GM12878 (cell line): Measurements from ENCODE around the gene MTFMT. TPM values are rescaled to one million over a fixed set of nuclear protein-coding genes. Genes with fewer than 3 reads are reported as not detected.

Source experiments
- ATAC-seq: fragments of 200-7000 bp; cut with Tn5 transposase; 3 replicates; pipeline ENCODE4 v1.9.1; 2020; ENCODE audit warnings: mild to moderate bottlenecking, moderate library complexity
- BruUV-seq: library from RNA; stranded (reverse); fragments of 400-500 nt; replicated peaks from 2 replicates; lab custom pipeline; 2021; lab: Mats Ljungman, UMichigan
- CTCF ChIA-PET: fragments of 300-600 bp; sonication (Branson Sonifier 250); formaldehyde crosslinking; extraction: SDS; loops from one replicate; lab custom pipeline; 2021; ENCODE audit warnings: inconsistent platforms; lab: Yijun Ruan, JAX
- POLR2A ChIA-PET: fragments of 350-600 bp; formaldehyde crosslinking; extraction: SDS; loops from one replicate; lab custom pipeline; 2021; ENCODE audit warnings: inconsistent platforms; lab: Charles Lee
- RAD21 ChIA-PET: fragments of 300-600 bp; sonication (Branson Sonifier 250); formaldehyde crosslinking; loops from one replicate; lab custom pipeline; 2023; ENCODE audit warnings: antibody characterized with exemption; ENCODE audit not compliant: unreplicated experiment; lab: Charles Lee
- SMC1A ChIA-PET: fragments of 300-600 bp; sonication (Branson Sonifier 250); formaldehyde crosslinking; loops from one replicate; lab custom pipeline; 2023; ENCODE audit not compliant: unreplicated experiment, uncharacterized antibody; lab: Charles Lee
- DNase-seq: peaks from one replicate; pipeline ENCODE4 v3.0.0-alpha.2; 2011; ENCODE audit warnings: low read depth, low spot score
- FAIRE-seq: peaks from 3 replicates; lab custom pipeline; 2011; peaks lifted over from hg19 to GRCh38; lab: Jason Lieb, UNC
- H2AFZ ChIP-seq: 2 replicates; pipeline ENCODE4 v1.6.0; 2011; ENCODE audit warnings: low read depth, low read length, control low read depth; ENCODE audit not compliant: control insufficient read depth
- H3K27ac ChIP-seq: 2 replicates; pipeline ENCODE4 v1.5.1; 2011; ENCODE audit warnings: control low read depth; ENCODE audit not compliant: control insufficient read depth, insufficient read depth
- H3K27me3 ChIP-seq, 2 experiments: replicated peaks in 1 of 2; 2 replicates each; pipeline versions ENCODE4 v1.6.0 to v1.6.1; 2011; ENCODE audit warnings: low read length in 1 of 2; ENCODE audit not compliant: control insufficient read depth in 2 of 2, insufficient read depth in 2 of 2
- H3K36me3 ChIP-seq, 2 experiments: 2 replicates each; pipeline ENCODE4 v1.5.1; 2011; ENCODE audit warnings: low read length in 1 of 2; ENCODE audit not compliant: control insufficient read depth in 2 of 2, insufficient read depth in 2 of 2
- H3K4me1 ChIP-seq: 2 replicates; pipeline ENCODE4 v1.6.1; 2011; ENCODE audit warnings: mild to moderate bottlenecking, low read length, moderate library complexity, mixed read lengths; ENCODE audit not compliant: control insufficient read depth, insufficient read depth
- H3K4me2 ChIP-seq: 2 replicates; pipeline ENCODE4 v1.6.0; 2011; ENCODE audit warnings: control low read depth; ENCODE audit not compliant: control insufficient read depth, insufficient read depth
- H3K4me3 ChIP-seq: fragments of 200-600 bp; sonication (generic); 2 replicates; pipeline ENCODE4 v1.5.1; 2016
- H3K79me2 ChIP-seq: 2 replicates; pipeline ENCODE4 v1.6.0; 2011; ENCODE audit warnings: low read length; ENCODE audit not compliant: control insufficient read depth, insufficient read depth
- H3K9ac ChIP-seq: 2 replicates; pipeline ENCODE4 v1.8.0; 2011; ENCODE audit warnings: low read length, control low read depth, mixed read lengths; ENCODE audit not compliant: control insufficient read depth, insufficient read depth
- H3K9me3 ChIP-seq: replicated peaks from 3 replicates; pipeline ENCODE4 v1.5.1; 2011; ENCODE audit warnings: mild to moderate bottlenecking, low read length; ENCODE audit not compliant: control insufficient read depth, insufficient read depth
- H4K20me1 ChIP-seq: 2 replicates; pipeline ENCODE4 v1.6.0; 2011; ENCODE audit not compliant: control insufficient read depth, insufficient read depth
- ATF2 ChIP-seq: IDR thresholded peaks from 2 replicates; pipeline ENCODE4 v1.6.1; 2012; ENCODE audit warnings: low read length, inconsistent platforms
- ATF3 ChIP-seq: IDR thresholded peaks from 2 replicates; pipeline ENCODE4 v1.6.1; 2011; ENCODE audit warnings: low read depth, mild to moderate bottlenecking, low read length, moderate library complexity, borderline replicate concordance; ENCODE audit errors: extremely low read depth
- BHLHE40 ChIP-seq, 2 experiments: fragments of 450-650 bp in 1 of 2; IDR thresholded peaks; 2 replicates each; pipeline ENCODE4 v1.6.1; 2011 to 2017; ENCODE audit warnings: low read depth in 2 of 2, borderline replicate concordance in 1 of 2, improper control_type of control experiment in 1 of 2, low read length in 1 of 2, mild to moderate bottlenecking in 1 of 2
- NFXL1 ChIP-seq: fragments of 450-650 bp; IDR thresholded peaks from 2 replicates; pipeline ENCODE4 v1.6.1; 2017; ENCODE audit warnings: antibody characterized with exemption, mild to moderate bottlenecking, borderline replicate concordance
- RAD21 ChIP-seq: IDR thresholded peaks from 2 replicates; pipeline ENCODE4 v1.6.1; 2011; ENCODE audit warnings: mild to moderate bottlenecking, low read depth, low read length, moderate library complexity; ENCODE audit not compliant: insufficient read depth
- RAD51 ChIP-seq: fragments of 450-650 bp; IDR thresholded peaks from 2 replicates; pipeline ENCODE4 v1.6.1; 2016; ENCODE audit warnings: moderate library complexity, mild to moderate bottlenecking, inconsistent platforms
- RBBP5 ChIP-seq: fragments of 200-600 bp; sonication (generic); conservative IDR thresholded peaks from 2 replicates; pipeline ENCODE4 v1.6.1; 2016
- SMC3 ChIP-seq: IDR thresholded peaks from 2 replicates; pipeline ENCODE4 v1.6.1; 2011; ENCODE audit warnings: low read length, improper control_type of control experiment, borderline replicate concordance
- USF1 ChIP-seq: IDR thresholded peaks from 2 replicates; pipeline ENCODE4 v1.6.1; 2011; ENCODE audit warnings: borderline replicate concordance, low read depth, mild to moderate bottlenecking, moderate library complexity, mixed read lengths, low read length; ENCODE audit not compliant: insufficient read depth; ENCODE audit errors: extremely low read length
- USF2 ChIP-seq: IDR thresholded peaks from 2 replicates; pipeline ENCODE4 v1.6.1; 2011; ENCODE audit warnings: low read depth, low read length, improper control_type of control experiment, borderline replicate concordance
- ZNF24 ChIP-seq: fragments of 450-650 bp; IDR thresholded peaks from 2 replicates; pipeline ENCODE4 v1.6.1; 2017; ENCODE audit warnings: antibody characterized with exemption, mild to moderate bottlenecking
- WGBS: methylation state at CpG from one replicate; pipeline ENCODE4 v1.1.6; 2016; ENCODE audit warnings: low lambda C conversion rate; ENCODE audit not compliant: insufficient replicate concordance, insufficient coverage; ENCODE audit errors: missing lambda C conversion rate; 5-methylcytosine and 5-hydroxymethylcytosine counted together
- in situ Hi-C: fragments of 300-500 bp; cut with MboI; formaldehyde crosslinking; loops from 9 replicates; pipeline ENCODE4 v1.14.3; 2018; ENCODE audit warnings: mixed read lengths
- intact Hi-C: fragments of 100-400 bp; cut with micrococcal nuclease; formaldehyde crosslinking; loops from one replicate; pipeline ENCODE4 v1.14.2; 2022; ENCODE audit not compliant: unreplicated experiment
- polyA plus RNA-seq, 11 experiments: library from polyadenylated mRNA; depleted of rRNA in 4 of 11; unstranded in 6 of 11; stranded (reverse) in 5 of 11; fragments of >200 nt; fragmentation: Nextera tagmentation in 4 of 11; fragmentation: Illumina TruSeq in 1 of 11; extraction: Ambion mirVana in 4 of 11; extraction: Trizol in 1 of 11; gene quantifications; 1 replicate in 1 of 11; 2 replicates in 10 of 11; pipeline versions ENCODE4 v1.2.1 to v1.2.3, GENCODE V29; 2011 to 2016; ENCODE audit warnings: inconsistent platforms in 2 of 11, missing spikeins in 2 of 11, low read depth in 1 of 11
- total RNA-seq, 4 experiments: library from RNA; depleted of rRNA in 3 of 4; stranded (reverse); fragments of >200 nt in 3 of 4; fragmentation: Illumina TruSeq in 1 of 4; extraction: Trizol in 1 of 4; gene quantifications; 2 replicates each; pipeline versions ENCODE4 v1.2.1 to v1.2.3, GENCODE V29; 2013 to 2021
- TF ChIP-seq, protein P1 (sequence below), 3 experiments: IDR thresholded peaks in 2 of 3; conservative IDR thresholded peaks in 1 of 3; 2 replicates each; pipeline ENCODE4 v1.5.1; 2011; ENCODE audit warnings: low read depth in 3 of 3, low read length in 3 of 3, mild to moderate bottlenecking in 3 of 3, control low read depth in 2 of 3, moderate library complexity in 2 of 3, inconsistent platforms in 1 of 3, mixed read lengths in 1 of 3; ENCODE audit not compliant: control insufficient read depth in 2 of 3, insufficient read depth in 1 of 3; ENCODE audit errors: extremely low read depth in 1 of 3

The MTFMT gene
- total and polyA plus RNA-seq, 10 of the 15 experiments (the other 5 are each of a cell fraction or from before 2014, with no cell fraction given) = 1.7 to 29.8 (median 17.4) TPM

DNA sequence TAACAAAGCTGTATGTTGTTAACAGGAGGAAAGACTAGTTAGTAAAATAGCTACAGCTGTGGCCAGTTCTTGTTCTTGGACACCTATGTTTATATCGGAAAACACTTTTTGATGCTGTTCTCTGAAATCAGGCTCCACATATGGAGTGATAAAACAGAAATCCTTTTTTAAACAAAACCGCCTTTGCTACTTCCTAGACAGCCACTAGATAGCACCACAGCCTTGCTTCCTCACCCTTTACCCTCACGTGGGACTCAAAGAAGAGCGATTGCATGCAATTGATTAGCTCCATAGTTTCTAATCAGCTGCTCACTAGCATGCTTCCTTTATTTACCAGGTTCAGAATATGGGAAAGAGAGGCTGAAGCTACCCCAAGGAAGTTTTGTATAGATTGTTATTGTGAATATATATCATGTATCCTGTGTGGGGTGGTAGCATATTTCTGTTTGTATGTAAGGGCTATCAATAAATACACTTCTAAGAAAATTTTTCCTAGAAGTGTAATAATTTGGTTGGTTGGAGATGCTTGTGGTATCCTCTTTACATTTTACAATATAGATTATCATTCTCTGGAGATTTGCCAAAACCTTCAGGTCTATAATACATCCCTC, 4.3 kb upstream of the MTFMT start:
- intact Hi-C loops (loop anchor here (1.0 to 5.0 kb wide), 4 partner anchors 45 to 301 kb away; no protein-coding TSS in a partner anchor), in situ Hi-C loops (no loop called here)
- peak; percentile 58 for ATAC-seq
- H3K36me3 ChIP-seq = no peaks in the 10 kb centered on the region
- no TSS peak for BruUV-seq
- peaks cover 7% of the 10 kb centered on the region for H3K79me2 ChIP-seq
- no peaks in the 10 kb centered on the region for H3K27me3 ChIP-seq
- 26% methylated on average over 4 of the region's 4 CpGs for WGBS
- H4K20me1 ChIP-seq = no peaks in the 10 kb centered on the region
- ChIA-PET SMC1A (interaction anchor here (0.6 to 2.8 kb wide), 20 partner anchors 8 to 302 kb away, joined by 3 to 28 read pairs (median 3); partner anchors contain the start of genes SLC51B and UBAP1L), RAD21 (interaction anchor here (0.6 to 2.2 kb wide), 18 partner anchors 10 to 1497 kb away, joined by 3 to 20 read pairs (median 4); partner anchors contain the start of genes CLPX, RNU5B-1 and SLC51B), CTCF (interaction anchor here (0.6 to 3.3 kb wide), 51 partner anchors 8 to 680 kb away, joined by 3 to 38 read pairs (median 4); partner anchors contain the start of genes CLPX, KBTBD13, PARP16 and RNU5B-1), POLR2A (interaction anchor here (0.5 to 1.0 kb wide), 6 partner anchors 13 to 901 kb away, joined by 3 to 4 read pairs (median 3); no protein-coding TSS in a partner anchor)
- no peak overlapping the region for H3K4me3 ChIP-seq
- H3K4me1 ChIP-seq = 0 out of 2 replicates have a peak, but pooled peaks cover 2% of the 10 kb centered on the region
- no peaks in the 10 kb centered on the region for H3K9me3 ChIP-seq
- TF ChIP-seq USF2 = peak; percentile 41; the same call in 1 of the 2 replicates
- peak; percentile 64 for TF ChIP-seq USF1
- TF ChIP-seq ATF2 = no peak
- TF ChIP-seq RAD51 = peak; percentile 84
- peak; percentile 57; the same call in 1 of the 2 replicates for TF ChIP-seq ATF3
- TF ChIP-seq BHLHE40 (IDR thresholded peaks at IDR 0.05; ENCODE audit: borderline replicate concordance in 1 of 2, low read depth in 2 of 2, low read length in 1 of 2) = peak; percentile 63 to 67; a peak in 3 of 4 replicates
- TF ChIP-seq RBBP5 = no peak
- peak; percentile 85 for TF ChIP-seq RAD21
- TF ChIP-seq NFXL1 = no peak
- TF ChIP-seq, protein P1, sequence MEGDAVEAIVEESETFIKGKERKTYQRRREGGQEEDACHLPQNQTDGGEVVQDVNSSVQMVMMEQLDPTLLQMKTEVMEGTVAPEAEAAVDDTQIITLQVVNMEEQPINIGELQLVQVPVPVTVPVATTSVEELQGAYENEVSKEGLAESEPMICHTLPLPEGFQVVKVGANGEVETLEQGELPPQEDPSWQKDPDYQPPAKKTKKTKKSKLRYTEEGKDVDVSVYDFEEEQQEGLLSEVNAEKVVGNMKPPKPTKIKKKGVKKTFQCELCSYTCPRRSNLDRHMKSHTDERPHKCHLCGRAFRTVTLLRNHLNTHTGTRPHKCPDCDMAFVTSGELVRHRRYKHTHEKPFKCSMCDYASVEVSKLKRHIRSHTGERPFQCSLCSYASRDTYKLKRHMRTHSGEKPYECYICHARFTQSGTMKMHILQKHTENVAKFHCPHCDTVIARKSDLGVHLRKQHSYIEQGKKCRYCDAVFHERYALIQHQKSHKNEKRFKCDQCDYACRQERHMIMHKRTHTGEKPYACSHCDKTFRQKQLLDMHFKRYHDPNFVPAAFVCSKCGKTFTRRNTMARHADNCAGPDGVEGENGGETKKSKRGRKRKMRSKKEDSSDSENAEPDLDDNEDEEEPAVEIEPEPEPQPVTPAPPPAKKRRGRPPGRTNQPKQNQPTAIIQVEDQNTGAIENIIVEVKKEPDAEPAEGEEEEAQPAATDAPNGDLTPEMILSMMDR (IDR thresholded peaks at IDR 0.05 in 2 of 3, conservative IDR thresholded peaks at IDR 0.05 in 1 of 3; ENCODE audit: control insufficient read depth in 2 of 3, extremely low read depth in 1 of 3, insufficient read depth in 1 of 3, low read depth in 3 of 3, low read length in 3 of 3) = peak; percentile 59 to 80 (median 69)
- TF ChIP-seq SMC3 = peak; percentile 57; the same call in 1 of the 2 replicates
- no peak for TF ChIP-seq ZNF24
- H3K27ac ChIP-seq = no peak overlapping the region
- H3K4me2 ChIP-seq = no peak overlapping the region
- DNase-seq = no peak
- no peak overlapping the region for H3K9ac ChIP-seq
- H2AFZ ChIP-seq = no peak overlapping the region
- FAIRE-seq = no peak
